Measurements from ENCODE around the gene PLA2G3. TPM values are rescaled to one million over a fixed set of nuclear protein-coding genes. Genes with fewer than 3 reads are reported as not detected.

The PLA2G3 gene, protein sequence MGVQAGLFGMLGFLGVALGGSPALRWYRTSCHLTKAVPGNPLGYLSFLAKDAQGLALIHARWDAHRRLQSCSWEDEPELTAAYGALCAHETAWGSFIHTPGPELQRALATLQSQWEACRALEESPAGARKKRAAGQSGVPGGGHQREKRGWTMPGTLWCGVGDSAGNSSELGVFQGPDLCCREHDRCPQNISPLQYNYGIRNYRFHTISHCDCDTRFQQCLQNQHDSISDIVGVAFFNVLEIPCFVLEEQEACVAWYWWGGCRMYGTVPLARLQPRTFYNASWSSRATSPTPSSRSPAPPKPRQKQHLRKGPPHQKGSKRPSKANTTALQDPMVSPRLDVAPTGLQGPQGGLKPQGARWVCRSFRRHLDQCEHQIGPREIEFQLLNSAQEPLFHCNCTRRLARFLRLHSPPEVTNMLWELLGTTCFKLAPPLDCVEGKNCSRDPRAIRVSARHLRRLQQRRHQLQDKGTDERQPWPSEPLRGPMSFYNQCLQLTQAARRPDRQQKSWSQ
- total RNA-seq = 5.2 and 6.7 TPM in 2 replicates

DNA sequence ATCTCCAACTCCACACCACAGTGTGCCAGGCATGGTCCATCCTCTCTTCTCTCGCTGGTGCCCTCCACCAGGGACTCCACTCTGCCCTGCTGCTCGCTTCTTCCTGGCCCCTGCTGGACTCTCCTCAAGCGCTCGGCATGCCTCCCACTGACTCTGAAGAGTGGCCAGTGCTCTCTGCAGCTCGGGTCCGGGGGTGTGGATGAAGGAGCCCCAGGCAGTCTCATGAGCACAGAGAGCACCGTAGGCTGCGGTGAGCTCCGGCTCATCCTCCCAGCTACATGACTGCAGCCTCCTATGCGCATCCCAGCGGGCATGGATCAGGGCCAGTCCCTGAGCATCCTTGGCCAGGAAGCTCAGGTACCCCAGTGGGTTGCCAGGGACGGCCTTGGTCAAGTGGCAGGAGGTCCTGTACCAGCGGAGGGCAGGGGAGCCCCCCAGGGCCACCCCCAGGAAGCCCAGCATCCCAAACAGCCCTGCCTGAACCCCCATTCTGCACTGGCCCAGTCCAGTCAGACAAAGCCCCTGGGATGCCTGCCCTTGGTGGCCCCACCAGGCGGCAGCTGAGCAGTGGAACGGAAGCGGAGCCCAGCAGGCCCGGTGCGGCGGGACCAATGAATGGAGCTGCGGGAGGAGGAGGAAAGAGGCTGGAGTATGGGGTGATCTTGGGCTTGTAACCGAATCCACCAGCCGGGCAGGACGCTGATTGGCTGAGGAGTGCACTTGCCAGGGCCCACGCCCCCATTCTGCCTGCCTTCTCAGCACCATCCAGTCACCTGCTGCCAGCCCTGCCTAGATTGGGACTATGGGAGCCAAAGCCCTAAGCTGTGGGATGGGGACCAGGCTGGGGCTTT, at the start of gene PLA2G3:
TSS of gene PLA2G3 (minus strand) at position 643 of the 851 bp plus-strand sequence. CDS start at position 489, 154 bp downstream.

DNA sequence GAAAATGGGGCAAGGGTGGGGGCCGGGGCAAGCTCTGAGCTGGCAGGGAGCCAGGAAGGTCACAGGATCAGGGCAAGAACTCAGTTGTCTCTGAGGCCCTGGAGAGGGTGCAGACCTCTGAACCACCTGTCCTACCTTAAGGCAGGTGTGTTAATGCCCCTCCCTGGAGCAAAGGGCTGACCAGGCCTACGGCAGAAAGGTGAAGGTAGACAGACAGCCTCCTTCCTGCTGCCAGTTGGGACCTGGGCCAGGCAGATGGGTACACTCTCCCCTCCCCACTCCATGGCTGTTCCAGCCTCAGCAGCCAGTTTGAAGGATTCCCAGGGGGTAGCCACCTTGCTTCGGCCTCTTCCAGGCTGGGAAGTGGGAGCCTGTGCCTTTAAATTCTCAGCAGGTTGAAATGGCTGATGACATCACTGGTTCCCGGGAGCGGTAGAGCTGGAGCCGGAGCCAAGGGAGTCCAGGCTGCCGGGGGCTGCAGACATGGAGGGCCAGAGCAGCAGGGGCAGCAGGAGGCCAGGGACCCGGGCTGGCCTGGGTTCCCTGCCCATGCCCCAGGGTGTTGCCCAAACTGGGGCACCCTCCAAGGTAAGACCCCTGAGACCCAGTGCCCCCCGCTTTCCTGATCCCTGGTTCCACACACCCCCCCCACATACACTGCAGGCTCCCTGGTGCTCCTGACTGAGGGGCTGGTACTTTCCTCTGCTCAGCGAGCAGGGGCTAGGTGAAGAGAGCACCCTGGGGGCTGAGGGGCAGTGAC, 17.6 kb downstream of the PLA2G3 start, which contains the start of gene INPP5J:
TSS of gene INPP5J (plus strand) at position 435 of the 760 bp plus-strand sequence. CDS start at position 484, 49 bp downstream.

DNA sequence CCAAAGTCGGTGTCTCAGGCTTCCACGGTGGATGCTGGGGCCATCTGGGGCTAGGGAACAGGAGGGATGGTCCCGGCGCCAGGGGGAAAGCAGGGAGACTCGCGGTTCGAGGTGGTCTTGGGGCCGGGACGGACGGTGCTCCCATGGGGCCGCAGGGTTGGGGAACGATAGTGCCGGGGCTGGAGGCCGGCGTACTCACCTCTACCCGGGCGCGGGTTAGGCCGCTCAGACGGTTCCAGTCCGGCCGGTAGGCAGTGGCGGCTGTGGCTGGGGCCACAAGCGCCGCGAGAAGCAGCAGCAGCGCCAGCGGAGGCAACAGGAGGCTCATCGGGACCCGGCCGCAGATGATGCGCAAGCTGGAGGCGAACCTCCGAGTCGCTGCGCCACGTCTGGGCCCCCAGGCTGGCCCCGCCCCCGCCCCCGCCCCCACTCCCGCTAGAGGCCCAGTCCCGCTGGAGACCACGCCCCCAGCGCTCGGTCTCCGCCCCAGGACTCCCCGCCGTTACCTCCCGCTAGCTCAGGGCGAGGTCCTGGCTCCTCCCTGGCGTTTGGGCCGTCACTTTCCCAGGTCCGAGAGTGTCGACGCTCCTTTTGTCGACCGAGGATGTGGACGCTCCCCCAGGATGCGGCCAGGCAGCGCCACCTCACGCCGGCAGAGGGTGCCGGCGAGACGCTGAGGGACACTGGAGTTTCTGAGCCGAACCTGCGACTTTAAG, 33.0 kb downstream of the PLA2G3 start, which contains the start of gene SELENOM:
TSS of gene SELENOM (minus strand) at position 391 of the 716 bp plus-strand sequence. CDS start at position 328, 63 bp downstream.

Other genes with a start within 250 kb of the PLA2G3 start
- 9.1 and 10.9 TPM in 2 replicates for gene MORC2, start 171.7 kb downstream of the PLA2G3 start, total RNA-seq
- gene TUG1, start 171.2 kb downstream of the PLA2G3 start, total RNA-seq = 23.6 and 23.7 TPM in 2 replicates
- gene SMTN, start 59.2 kb downstream of the PLA2G3 start, total RNA-seq = 193 and 236 TPM in 2 replicates
- 179 and 192 TPM in 2 replicates for gene SELENOM, start 32.9 kb downstream of the PLA2G3 start, total RNA-seq
- 1.3 and 1.9 TPM in 2 replicates for gene INPP5J, start 17.5 kb downstream of the PLA2G3 start, total RNA-seq
- 20.1 and 24.5 TPM in 2 replicates for gene RNF185, start 19.7 kb upstream of the PLA2G3 start, total RNA-seq
- gene LIMK2, start 71.8 kb upstream of the PLA2G3 start, total RNA-seq = 9.4 and 10.4 TPM in 2 replicates
- 9.5 and 11.3 TPM in 2 replicates for gene PIK3IP1, start 152.0 kb upstream of the PLA2G3 start, total RNA-seq
- gene PATZ1, start 205.8 kb upstream of the PLA2G3 start, total RNA-seq = 22.6 and 24.7 TPM in 2 replicates